Natural killer cell treated with Interleukin-12 subunit alpha and Interleukin-12 subunit beta and Interleukin-15 and Interleukin-18, amount 100 ng/mL, for 72 hours (primary cell): ENCODE results near the gene PCF11. TPM values are rescaled to one million over a fixed set of nuclear protein-coding genes. Genes with fewer than 3 reads are reported as not detected.

Experiments
- ATAC-seq, 2 donors: fragments of 150-1000 bp; cut with Tn5 transposase in 1 of 2; sonication (Bioruptor Pico), chemical (Tn5 transposase) in 1 of 2; 2 replicates each; pipeline ENCODE4 v1.10.0; 2021
- DNase-seq: peaks from one replicate; pipeline ENCODE4 v3.0.0; 2022; ENCODE audit warnings: low spot score
- H3K27ac Mint-ChIP-seq, 2 donors: 1 replicate in 1 of 2; 2 replicates in 1 of 2; pipeline ENCODE4 v1.8.0; 2022; ENCODE audit warnings: mixed read lengths in 2 of 2, mild to moderate bottlenecking in 1 of 2, moderate library complexity in 1 of 2
- H3K27me3 Mint-ChIP-seq, 2 donors: 1 replicate in 1 of 2; 2 replicates in 1 of 2; pipeline ENCODE4 v1.8.0; 2022; ENCODE audit warnings: mixed read lengths in 2 of 2
- H3K36me3 Mint-ChIP-seq: one replicate; pipeline ENCODE4 v1.8.0; 2022; ENCODE audit warnings: mixed read lengths
- H3K4me1 Mint-ChIP-seq, 2 donors: 1 replicate in 1 of 2; 2 replicates in 1 of 2; pipeline ENCODE4 v1.8.0; 2022; ENCODE audit warnings: low read depth in 2 of 2, mixed read lengths in 2 of 2, mild to moderate bottlenecking in 1 of 2
- H3K4me3 Mint-ChIP-seq: one replicate; pipeline ENCODE4 v1.8.0; 2022; ENCODE audit warnings: mixed read lengths
- H3K9me3 Mint-ChIP-seq: 2 replicates; pipeline ENCODE4 v1.8.0; 2022; ENCODE audit warnings: mixed read lengths
- total RNA-seq, 2 donors: library from RNA; stranded (reverse); gene quantifications; one replicate each; pipeline ENCODE4 v1.2.3, GENCODE V29; 2022

The PCF11 gene, protein sequence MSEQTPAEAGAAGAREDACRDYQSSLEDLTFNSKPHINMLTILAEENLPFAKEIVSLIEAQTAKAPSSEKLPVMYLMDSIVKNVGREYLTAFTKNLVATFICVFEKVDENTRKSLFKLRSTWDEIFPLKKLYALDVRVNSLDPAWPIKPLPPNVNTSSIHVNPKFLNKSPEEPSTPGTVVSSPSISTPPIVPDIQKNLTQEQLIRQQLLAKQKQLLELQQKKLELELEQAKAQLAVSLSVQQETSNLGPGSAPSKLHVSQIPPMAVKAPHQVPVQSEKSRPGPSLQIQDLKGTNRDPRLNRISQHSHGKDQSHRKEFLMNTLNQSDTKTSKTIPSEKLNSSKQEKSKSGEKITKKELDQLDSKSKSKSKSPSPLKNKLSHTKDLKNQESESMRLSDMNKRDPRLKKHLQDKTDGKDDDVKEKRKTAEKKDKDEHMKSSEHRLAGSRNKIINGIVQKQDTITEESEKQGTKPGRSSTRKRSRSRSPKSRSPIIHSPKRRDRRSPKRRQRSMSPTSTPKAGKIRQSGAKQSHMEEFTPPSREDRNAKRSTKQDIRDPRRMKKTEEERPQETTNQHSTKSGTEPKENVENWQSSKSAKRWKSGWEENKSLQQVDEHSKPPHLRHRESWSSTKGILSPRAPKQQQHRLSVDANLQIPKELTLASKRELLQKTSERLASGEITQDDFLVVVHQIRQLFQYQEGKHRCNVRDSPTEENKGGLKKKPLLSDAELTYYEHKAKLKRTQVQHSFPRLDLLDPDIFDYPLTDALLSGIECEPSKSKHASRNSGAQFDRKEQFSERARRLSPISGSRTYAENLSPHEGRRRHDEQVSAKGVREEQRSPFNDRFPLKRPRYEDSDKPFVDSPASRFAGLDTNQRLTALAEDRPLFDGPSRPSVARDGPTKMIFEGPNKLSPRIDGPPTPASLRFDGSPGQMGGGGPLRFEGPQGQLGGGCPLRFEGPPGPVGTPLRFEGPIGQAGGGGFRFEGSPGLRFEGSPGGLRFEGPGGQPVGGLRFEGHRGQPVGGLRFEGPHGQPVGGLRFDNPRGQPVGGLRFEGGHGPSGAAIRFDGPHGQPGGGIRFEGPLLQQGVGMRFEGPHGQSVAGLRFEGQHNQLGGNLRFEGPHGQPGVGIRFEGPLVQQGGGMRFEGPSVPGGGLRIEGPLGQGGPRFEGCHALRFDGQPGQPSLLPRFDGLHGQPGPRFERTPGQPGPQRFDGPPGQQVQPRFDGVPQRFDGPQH (N-terminal part only)
- total RNA-seq: 10 to 100 TPM; 63.4 to 74.3 TPM

DNA sequence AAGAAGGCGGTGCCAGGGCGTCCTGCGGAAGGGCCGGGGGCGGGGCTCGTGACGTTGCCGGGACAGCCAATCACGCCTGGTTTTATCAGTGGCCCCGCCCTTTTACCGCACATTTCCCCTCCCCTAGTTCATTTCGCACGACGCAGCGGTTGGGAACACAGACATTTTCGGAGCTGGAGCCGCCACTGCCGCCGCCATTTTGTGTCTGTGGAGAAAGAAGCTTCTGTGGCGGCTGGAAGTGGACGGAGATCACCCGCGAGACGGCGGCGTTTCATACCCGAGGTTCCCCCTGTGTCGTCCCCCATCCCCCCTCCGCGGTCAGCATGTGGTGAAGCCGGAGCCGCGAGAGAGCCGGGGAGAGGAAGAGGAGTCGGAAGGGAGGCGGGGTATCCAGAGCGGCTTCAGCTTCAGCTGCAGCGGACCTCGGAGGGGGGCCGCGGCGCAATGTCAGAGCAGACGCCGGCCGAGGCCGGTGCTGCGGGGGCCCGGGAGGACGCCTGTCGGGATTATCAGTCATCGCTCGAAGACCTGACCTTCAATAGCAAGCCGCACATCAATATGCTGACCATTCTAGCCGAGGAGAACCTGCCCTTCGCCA is at the start of gene PCF11:
TSS of gene PCF11 (plus strand) at position 136 of the 598 bp plus-strand sequence. CDS start at position 445, 309 bp downstream.
- no peaks in the 10 kb centered on the region for H3K27me3 Mint-ChIP-seq
- H3K27ac Mint-ChIP-seq: peak within 1 kb of the TSS; percentile 91 to 99
- H3K4me1 Mint-ChIP-seq: peaks cover 29 to 37% of the 10 kb centered on the region in 2 donors
- peak within 1 kb of the TSS; percentile 98 for H3K4me3 Mint-ChIP-seq
- DNase-seq: no peak
- peaks cover 36% of the 10 kb centered on the region for H3K36me3 Mint-ChIP-seq
- ATAC-seq: peak; percentile 46
- no peaks in the 10 kb centered on the region for H3K9me3 Mint-ChIP-seq

DNA sequence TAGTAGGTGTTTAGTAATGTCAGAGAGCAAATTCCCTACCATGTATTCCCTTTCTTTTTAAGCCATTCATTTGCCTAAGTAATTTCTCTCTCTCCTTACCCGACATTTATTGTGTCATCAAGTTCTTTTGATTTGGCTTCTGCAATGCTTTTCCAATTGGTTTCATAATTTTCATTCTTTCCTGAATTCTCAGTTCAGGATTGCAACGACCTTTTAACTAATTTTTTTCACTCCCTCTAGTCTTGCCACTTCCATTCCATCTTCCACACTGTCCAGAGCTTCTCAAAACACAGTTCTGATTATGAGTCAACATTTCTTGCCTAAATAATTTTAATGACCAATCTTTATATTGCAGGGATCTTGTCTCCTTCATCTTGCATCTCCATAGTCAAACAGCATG is 44.0 kb upstream of the PCF11 start:
- H3K9me3 Mint-ChIP-seq: no peaks in the 10 kb centered on the region
- DNase-seq: no peak
- no peak overlapping the region for H3K27ac Mint-ChIP-seq
- peaks cover 17 to 23% of the 10 kb centered on the region in 2 donors for H3K4me1 Mint-ChIP-seq
- ATAC-seq: no peak
- no peak overlapping the region for H3K4me3 Mint-ChIP-seq
- H3K36me3 Mint-ChIP-seq: no peaks in the 10 kb centered on the region
- no peaks in the 10 kb centered on the region for H3K27me3 Mint-ChIP-seq

DNA sequence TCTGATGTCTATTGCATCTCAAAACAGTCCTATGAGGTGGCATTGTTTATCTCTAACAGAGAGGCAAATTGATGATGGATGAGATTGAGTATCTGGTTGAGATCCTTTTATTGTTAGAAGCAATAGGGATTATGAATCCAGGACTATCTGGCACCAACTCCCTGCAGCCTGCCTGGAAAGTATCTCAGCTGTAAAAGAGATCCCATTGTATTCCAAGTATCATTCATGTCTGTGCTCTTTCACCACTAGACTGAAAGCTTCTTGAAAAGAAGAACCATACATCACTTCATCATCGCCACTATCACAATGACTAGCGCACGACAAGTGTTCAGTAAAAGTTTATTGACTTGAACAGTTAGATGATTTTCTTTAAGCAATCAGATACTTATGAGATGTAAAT is 41.9 kb upstream of the PCF11 start:
- Mint-ChIP-seq H3K9me3 (no peaks in the 10 kb centered on the region), H3K27me3 (no peaks in the 10 kb centered on the region), H3K36me3 (no peaks in the 10 kb centered on the region), H3K4me3 (peak overlapping the region; percentile 45), H3K4me1 (peaks cover 23 to 27% of the 10 kb centered on the region in 2 donors), H3K27ac (peak overlapping the region in 1 of 2 donors; percentile 79)
- DNase-seq: no peak
- no peak for ATAC-seq

DNA sequence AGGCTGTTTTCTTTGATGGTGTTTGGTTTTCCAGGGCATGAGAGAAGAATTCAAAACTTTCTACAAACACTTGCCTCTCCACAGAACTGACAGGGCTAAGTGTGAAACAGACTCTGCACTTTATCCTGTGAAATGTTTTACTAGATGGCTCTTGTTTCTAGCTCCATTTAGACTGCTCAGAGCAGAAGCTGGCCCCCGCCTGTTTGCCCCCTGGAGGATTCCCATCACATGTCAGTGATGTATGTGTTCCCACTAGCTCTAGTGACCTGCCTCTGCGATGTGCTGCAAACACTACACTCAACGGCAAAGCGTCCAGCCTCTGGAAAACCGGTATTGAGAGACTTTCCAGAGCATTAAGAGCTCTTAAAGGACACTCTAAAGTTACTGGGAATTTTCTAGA is 41.4 kb upstream of the PCF11 start:
- Mint-ChIP-seq H3K4me3 (peak overlapping the region; percentile 45), H3K36me3 (no peaks in the 10 kb centered on the region), H3K4me1 (peaks cover 23 to 27% of the 10 kb centered on the region in 2 donors), H3K27me3 (no peaks in the 10 kb centered on the region), H3K9me3 (no peaks in the 10 kb centered on the region), H3K27ac (peak overlapping the region in 1 of 2 donors; percentile 79)
- ATAC-seq (no peak), DNase-seq (no peak)

DNA sequence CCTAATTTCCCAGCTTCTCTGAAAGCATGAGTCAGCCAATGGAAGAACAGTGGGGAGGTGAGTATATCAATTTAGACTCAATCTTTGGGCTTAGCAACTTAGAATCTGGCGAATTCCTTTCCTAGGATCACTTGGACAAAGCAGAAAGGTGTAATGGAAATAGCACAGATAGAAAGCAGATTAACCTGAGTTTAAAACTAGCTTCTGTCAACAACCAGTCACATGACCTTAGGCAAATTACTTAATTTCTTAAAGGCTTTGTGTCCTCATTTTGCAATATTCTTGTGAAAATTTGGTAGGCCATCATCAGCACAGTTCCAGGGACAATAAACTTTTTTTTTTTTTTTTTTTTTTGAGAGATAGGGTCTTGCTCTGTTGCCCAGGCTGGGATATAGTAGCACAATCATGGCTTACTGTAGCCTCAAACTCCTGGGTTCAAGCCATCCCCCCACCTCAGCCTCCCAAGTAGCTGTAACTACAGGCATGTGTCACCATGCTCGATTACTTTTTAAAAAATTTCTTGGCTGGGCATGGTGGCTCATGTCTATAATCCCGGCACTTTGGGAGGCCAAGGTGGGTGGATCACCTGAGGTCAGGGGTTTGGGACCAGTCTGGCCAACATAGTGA is 40.8 kb upstream of the PCF11 start:
- H3K36me3 Mint-ChIP-seq: no peaks in the 10 kb centered on the region
- H3K27ac Mint-ChIP-seq: peak overlapping the region; percentile 76 to 95
- H3K4me3 Mint-ChIP-seq: peak overlapping the region; percentile 45
- no peaks in the 10 kb centered on the region for H3K9me3 Mint-ChIP-seq
- no peak for ATAC-seq
- peaks cover 23 to 27% of the 10 kb centered on the region in 2 donors for H3K4me1 Mint-ChIP-seq
- H3K27me3 Mint-ChIP-seq: no peaks in the 10 kb centered on the region
- no peak for DNase-seq

DNA sequence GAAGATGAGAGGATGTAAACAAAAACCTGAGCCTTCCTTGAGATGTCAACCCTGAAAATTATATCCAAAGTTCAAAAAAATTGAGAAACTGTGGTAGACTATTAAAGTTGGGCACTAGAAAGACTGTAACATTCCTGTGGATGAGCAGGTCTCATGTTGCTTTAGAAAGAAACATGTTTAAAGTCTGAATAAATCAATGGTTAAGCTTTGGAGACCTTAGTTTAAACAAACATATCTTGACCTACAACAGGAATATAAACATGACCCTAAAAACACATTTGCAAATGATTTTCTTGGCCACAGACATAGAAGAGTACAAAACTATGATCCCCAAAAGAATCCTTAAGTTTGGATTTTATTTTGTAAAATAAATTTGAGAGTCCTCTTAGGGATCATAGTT is 38.1 kb upstream of the PCF11 start:
- H3K4me1 Mint-ChIP-seq: peaks cover 23 to 34% of the 10 kb centered on the region in 2 donors

DNA sequence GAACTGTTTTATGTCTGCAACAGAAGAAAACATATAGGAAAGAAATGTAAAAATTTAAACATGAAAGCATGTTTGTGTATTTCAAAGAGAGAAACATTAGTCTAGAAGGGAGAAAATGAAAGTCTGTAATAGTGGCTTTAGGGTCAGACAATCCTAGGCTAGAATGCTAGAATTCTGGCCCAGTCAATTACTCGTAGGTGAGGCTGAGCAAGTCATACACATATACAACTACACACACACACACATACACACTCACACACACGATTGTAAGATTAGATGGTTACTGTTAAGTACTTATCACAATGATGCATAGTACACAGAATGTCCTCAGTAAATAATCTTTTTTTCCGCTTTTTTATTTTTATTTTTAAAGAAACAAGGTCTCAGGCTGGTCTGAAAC is 37.7 kb upstream of the PCF11 start:
- H3K27me3 Mint-ChIP-seq: no peaks in the 10 kb centered on the region
- H3K4me3 Mint-ChIP-seq: no peak overlapping the region
- no peaks in the 10 kb centered on the region for H3K9me3 Mint-ChIP-seq
- no peaks in the 10 kb centered on the region for H3K36me3 Mint-ChIP-seq
- DNase-seq (no peak), ATAC-seq (no peak)
- peaks cover 25 to 34% of the 10 kb centered on the region in 2 donors for H3K4me1 Mint-ChIP-seq
- H3K27ac Mint-ChIP-seq: peak overlapping the region; percentile 76 to 95

More for the DNA sequence above, 38.1 kb upstream of the PCF11 start:
- no peaks in the 10 kb centered on the region for H3K9me3 Mint-ChIP-seq
- peak overlapping the region; percentile 76 to 95 for H3K27ac Mint-ChIP-seq
- no peaks in the 10 kb centered on the region for H3K36me3 Mint-ChIP-seq
- H3K27me3 Mint-ChIP-seq: no peaks in the 10 kb centered on the region
- DNase-seq (no peak), ATAC-seq (no peak)
- no peak overlapping the region for H3K4me3 Mint-ChIP-seq

DNA sequence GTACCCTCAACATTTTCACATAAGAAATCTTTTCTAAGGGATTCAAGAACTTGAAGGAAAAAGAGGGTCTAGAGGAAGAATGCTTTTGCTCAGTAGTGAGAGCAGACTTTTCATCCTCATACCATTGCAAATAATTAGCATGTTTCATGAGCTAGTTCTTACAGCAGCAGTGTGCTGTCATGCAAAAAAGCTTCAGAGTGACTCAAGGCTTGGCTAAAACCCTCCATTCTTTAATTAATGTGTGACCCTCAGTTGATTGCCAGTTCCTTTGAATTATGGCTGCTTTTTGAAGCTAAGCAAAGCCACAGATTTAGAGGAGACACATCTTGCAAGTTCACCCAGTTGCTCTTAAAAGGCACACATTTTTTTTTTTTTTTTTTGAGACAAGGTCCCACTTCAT is 36.6 kb upstream of the PCF11 start:
- H3K4me3 Mint-ChIP-seq: no peak overlapping the region
- no peaks in the 10 kb centered on the region for H3K27me3 Mint-ChIP-seq
- ATAC-seq (no peak), DNase-seq (no peak)
- no peaks in the 10 kb centered on the region for H3K9me3 Mint-ChIP-seq
- no peak overlapping the region for H3K27ac Mint-ChIP-seq
- H3K4me1 Mint-ChIP-seq: peaks cover 16 to 27% of the 10 kb centered on the region in 2 donors
- no peaks in the 10 kb centered on the region for H3K36me3 Mint-ChIP-seq

DNA sequence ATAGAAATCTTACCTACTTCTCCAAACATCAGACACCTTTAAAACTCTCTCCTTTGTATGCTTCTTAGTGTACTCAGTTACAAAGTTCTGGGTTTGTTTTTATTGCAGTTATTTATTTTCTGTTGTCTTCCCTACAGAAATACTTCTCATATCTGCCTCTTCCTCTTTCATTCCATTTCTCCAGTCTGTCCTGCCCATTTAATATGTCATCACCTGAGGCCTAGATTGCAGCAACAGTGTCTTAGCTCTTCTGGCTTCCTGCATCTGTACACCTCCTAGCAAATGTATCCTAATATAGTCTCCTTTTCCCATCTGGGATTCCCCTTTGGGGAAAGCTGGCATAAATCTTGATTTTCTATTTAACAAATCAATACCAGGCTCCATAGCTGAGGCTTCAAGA is 34.9 kb upstream of the PCF11 start:
- Mint-ChIP-seq H3K4me1 (peaks cover 9 to 20% of the 10 kb centered on the region in 2 donors), H3K9me3 (no peaks in the 10 kb centered on the region), H3K27ac (peak overlapping the region; percentile 2 to 10)

DNA sequence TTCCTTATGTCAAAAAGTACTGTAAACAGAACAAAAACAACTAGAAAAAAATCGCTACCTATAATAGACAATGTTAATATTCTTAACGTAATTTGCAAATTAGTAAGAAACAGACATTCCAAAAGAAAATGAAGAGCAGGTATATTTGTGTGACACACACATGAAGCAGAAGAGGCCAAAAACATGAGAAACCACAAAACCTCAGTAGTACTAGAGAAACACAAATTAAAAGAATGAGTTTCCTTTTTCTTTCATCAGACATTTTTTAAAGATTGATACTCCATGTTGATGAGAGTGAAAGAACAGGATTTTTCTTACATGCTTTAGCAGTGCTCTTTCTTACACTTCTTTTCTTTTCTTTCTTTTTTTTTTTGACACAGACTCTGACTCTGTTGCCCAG is 34.2 kb upstream of the PCF11 start:
- no peak for ATAC-seq
- H3K9me3 Mint-ChIP-seq: no peaks in the 10 kb centered on the region
- peaks cover 4 to 18% of the 10 kb centered on the region in 2 donors for H3K4me1 Mint-ChIP-seq
- H3K27ac Mint-ChIP-seq: no peak overlapping the region
- no peaks in the 10 kb centered on the region for H3K36me3 Mint-ChIP-seq
- H3K4me3 Mint-ChIP-seq: no peak overlapping the region
- no peaks in the 10 kb centered on the region for H3K27me3 Mint-ChIP-seq
- no peak for DNase-seq

More for the DNA sequence above, 34.9 kb upstream of the PCF11 start:
- no peak for DNase-seq
- no peak for ATAC-seq
- Mint-ChIP-seq H3K4me3 (no peak overlapping the region), H3K27me3 (no peaks in the 10 kb centered on the region), H3K36me3 (no peaks in the 10 kb centered on the region)

DNA sequence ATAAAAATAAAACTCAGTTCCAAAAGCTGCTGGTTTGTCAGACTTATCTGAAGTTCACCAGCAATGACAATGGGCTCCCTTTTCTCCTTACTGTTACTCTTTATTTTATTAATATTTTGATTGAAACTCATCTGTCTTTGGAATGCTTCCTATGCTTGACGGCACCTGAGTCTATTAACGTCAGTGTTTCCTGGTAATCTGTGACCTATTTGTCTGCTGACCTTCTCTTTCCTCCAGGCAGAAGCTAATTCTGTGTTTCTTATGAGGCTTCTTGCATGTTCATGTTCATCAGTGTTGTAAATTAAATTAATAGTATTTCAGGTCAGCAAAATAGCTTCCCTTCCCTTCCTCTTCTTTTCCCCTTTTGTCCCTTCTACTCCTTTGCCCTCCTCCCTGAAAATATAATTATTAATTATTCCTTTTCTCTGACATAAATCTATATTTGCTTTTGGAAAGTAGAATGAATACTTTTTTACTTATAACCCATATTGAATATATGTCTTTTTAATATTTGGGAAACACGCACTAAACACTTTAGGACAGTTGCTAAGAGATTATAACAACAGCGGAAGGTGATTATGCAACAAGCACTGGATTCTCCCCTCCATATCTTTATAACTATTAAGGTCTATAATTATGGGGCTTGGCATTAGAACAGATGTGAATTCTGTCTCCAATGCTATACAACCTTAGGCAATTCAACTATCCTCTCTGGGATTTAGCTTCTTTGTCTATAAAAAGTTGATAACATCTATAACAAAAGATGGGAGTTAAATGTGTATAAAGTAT is 32.1 kb upstream of the PCF11 start:
- H3K9me3 Mint-ChIP-seq: no peaks in the 10 kb centered on the region
- H3K36me3 Mint-ChIP-seq: no peaks in the 10 kb centered on the region
- no peak overlapping the region for H3K4me3 Mint-ChIP-seq
- no peaks in the 10 kb centered on the region for H3K27me3 Mint-ChIP-seq
- no peak overlapping the region for H3K27ac Mint-ChIP-seq
- ATAC-seq (no peak), DNase-seq (no peak)
- H3K4me1 Mint-ChIP-seq: peaks cover 3 to 7% of the 10 kb centered on the region in 2 donors

DNA sequence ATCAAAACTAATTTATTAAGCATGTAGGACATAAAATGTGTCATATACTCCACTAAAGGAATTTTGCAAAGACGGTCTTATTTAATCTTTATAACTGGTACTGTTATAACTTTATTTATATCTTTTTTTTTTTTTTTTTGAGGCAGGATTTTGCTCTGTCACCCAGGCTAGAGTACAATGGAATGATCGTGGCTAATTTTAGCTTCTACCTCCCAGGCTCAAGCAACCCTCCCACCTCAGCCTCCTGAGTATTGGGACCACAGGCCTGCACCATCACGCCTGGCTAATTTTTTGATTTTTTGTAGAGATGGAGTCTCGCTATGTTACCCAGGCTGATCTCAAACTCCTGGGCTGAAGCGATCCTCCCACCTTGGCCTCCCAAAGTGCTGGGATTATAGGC is 31.4 kb upstream of the PCF11 start:
- Mint-ChIP-seq H3K9me3 (no peaks in the 10 kb centered on the region), H3K4me1 (peaks cover 3 to 7% of the 10 kb centered on the region in 2 donors), H3K36me3 (no peaks in the 10 kb centered on the region), H3K4me3 (no peak overlapping the region), H3K27ac (no peak overlapping the region), H3K27me3 (no peaks in the 10 kb centered on the region)
- DNase-seq (no peak), ATAC-seq (no peak)
